Fibroblast of peridontal ligament (primary cell): ENCODE results near the gene MFAP3.
A peak's percentile ranks its signal among the peaks of the same experiment; 100 is the strongest.

Experiments
- DNase-seq: peaks from one replicate; pipeline ENCODE4 v3.0.0-alpha.2; 2010; ENCODE audit errors: extremely low read depth

Gene MFAP3

DNA sequence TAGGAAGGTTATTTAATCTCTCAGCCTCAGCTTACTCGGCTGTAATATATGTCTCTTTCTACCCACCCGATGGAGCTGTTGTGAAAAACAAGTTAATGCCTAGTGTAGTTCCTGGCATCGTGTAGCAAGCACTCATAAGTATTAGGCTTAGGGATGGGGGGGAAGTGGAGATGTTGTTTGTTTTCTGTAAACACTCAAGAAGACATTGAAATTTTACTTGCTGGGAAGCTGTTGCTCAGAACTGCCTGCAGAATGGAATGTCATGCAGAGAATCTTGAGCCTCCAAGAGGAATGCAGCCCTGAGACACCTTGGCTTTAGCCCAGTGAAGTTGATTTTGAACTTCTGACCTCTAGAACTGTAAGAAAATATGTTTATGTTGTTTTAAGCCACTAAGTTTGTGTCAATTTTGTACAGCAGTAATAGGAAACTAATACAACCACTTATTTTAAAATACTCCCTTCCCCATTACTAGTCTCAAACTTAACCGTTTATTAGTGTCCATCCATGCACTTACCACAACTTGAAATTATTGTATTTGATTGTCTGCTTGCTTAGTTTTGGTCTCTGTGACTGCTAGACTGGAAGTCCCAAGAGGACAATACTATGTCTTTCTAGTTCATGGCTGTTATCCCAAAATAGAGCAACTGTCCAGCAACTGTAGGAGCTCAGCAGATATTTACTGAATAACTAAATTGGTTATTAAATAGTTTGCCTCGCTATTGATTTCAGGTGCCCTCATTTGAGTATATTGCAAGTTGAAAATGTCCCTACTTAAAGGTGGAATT is 53.8 kb downstream of the MFAP3 start:
- DNase-seq = peak; percentile 21

DNA sequence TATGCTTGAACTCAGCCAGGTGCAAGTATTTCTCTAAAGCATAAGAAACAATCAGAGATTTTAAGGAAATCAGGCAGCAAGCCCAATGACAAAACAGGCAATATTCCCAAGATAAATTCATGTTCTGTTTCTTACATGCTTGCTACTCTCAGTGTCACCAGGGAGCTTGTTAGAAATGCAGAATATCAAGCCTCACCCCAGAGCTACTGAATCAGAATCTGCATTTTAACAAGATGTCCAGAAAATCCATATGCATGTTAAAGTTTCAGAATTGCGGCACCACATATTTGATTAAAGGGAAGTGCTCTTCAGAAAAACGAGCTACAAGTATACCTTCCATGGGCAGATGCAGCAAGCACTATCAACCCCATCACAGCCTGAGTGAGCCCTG is 54.4 kb downstream of the MFAP3 start:
- DNase-seq = no peak

DNA sequence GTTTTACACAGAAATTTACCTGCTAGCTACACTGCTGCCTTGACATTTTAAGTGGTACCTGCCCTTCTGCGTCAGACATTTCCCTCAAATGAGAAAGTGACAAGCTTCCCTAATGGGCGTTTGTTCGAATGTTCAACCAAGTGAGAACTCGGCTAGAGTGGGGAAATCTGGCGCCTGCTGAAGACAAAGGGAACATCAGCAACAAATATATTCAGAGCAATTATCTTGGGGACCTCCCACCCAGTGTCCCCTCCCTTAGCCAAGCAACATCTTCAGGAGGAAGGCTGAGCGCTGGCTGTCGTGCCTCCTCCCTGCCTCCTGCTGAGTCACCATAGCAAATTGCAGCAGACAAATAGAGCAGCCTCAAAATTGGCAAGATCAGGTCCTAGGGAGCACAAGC is 57.1 kb downstream of the MFAP3 start:
- no peak for DNase-seq

DNA sequence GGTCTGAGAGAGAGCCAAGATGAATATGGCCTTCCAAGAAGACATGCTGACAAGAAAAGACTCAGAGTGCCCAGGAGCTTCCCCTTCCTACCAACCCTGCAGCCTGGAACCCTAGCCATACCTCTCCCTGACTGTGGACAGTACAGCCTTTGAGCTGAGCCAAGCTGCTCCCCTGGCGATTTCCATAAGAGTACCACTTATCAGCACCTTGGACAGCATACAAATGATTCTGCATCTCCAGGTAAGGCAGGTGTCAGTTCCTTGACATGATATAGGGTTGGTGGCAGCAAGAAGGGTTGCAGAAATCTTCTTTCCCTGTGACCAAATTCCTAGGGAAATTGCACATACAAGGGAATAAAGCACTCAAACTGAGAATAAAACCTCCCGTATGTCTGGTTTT is 58.3 kb downstream of the MFAP3 start:
- DNase-seq = no peak

DNA sequence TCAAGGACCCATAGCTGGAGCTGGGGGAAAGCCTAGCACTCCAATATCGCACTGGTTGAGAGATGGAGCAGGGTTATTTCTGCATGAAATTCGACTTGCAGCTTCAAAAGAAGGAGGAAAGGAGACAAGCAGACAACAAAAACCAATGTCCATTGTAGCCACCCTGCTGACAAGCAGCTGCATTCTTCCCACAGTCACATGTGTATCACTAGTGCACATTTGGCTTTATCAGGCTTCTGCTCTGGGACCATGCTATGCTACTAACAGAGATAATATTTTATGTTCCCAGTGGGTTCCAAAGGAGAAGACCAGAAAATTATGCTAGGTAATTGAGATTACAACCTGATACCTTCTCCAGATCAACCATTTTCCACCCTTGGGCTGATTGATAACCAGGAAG is 59.7 kb downstream of the MFAP3 start:
- DNase-seq = no peak

DNA sequence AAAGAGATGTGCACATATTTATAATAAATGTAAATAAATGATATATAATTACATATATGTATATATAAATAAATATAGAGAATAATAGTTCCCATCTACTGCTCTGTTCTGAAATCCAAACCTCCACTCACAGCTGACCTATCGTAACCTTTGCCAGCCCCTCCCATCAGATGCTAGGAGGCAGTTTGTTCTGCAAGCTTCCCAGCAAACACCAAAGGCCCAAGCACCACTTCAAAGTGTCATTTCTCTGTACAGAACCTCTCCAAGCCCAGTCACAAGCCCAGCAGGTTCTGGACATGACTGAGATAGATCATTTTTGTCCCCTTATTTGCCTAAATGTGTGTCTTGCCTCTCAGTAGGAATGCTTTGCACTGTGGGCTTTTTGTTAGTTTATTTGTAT is 62.4 kb downstream of the MFAP3 start:
- no peak for DNase-seq

DNA sequence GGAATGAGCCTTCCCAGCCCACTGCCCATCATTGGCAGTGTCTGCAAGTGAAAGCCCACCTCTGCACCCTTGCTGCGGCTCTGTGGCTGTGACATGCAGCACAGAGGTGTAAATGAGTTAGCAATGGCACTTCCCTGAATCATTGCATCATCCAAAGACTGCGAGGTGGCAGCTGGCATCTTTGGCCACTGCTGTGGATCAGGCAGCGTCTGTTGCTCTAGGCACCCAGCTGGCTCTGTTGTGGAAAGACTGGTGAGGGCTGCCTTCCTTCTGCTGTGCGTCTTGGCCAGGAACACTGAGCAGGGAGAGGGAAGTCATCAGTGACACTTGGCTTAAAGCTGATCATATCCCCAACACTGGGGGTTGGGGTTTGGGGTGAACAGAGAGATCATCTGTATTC is 64.5 kb downstream of the MFAP3 start:
- DNase-seq = no peak
